ENCODE measurements around the gene CNGB1.

The CNGB1 gene

DNA sequence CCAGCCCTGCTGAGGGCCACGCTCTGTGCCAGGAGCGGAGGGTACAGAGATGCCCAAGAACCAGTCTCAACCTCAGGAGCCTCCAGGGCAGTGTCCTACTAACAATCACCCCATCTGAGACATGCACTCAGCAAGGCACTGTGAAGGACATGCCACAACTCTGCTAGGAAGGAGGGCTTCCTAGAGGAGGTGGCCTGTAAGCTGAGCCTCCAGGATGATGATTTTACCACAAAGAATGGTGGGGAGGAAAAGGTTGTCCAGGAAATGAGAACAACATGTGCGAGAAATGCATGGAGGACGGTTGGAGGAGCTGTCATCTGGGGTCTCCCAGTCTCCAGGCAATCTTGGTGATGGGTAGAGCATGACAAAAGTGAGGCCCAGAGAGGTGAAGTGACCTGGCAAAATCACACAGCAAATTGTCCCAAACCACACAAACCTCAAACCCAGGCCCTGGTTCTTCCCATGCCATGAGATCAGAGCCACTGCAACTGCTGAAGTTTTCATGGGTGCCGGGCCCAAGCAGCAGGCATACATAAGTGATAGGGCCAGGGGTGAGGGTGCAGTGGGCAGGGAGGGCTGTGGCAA lies 30.5 kb downstream of the CNGB1 start:
- no peak for DNase-seq (ENCODE audit: low read depth)
- TF ChIP-seq, protein P1, sequence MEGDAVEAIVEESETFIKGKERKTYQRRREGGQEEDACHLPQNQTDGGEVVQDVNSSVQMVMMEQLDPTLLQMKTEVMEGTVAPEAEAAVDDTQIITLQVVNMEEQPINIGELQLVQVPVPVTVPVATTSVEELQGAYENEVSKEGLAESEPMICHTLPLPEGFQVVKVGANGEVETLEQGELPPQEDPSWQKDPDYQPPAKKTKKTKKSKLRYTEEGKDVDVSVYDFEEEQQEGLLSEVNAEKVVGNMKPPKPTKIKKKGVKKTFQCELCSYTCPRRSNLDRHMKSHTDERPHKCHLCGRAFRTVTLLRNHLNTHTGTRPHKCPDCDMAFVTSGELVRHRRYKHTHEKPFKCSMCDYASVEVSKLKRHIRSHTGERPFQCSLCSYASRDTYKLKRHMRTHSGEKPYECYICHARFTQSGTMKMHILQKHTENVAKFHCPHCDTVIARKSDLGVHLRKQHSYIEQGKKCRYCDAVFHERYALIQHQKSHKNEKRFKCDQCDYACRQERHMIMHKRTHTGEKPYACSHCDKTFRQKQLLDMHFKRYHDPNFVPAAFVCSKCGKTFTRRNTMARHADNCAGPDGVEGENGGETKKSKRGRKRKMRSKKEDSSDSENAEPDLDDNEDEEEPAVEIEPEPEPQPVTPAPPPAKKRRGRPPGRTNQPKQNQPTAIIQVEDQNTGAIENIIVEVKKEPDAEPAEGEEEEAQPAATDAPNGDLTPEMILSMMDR (conservative IDR thresholded peaks at IDR 0.05; ENCODE audit: low read depth, low read length) = no peak
- no peak overlapping the region for H3K4me3 ChIP-seq (ENCODE audit: low read length)

DNA sequence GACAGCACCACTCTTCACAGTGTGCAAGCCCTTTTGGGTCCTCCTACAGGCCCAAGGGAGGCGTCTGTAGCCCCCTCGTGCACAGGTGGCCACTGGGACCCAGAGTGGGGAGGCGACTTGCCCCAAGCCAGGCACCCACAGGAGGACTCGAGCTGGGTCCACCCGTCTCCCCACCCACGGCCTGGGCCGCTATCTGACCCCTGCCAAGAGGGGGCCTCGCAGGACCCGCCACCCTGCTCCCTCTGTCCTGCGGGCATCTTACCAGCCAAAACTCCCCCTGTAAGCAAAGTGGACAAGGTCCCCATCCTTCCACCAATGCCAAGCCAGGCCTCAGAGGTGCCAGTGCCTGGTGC lies 31.1 kb downstream of the CNGB1 start:
- TF ChIP-seq, protein P1 (conservative IDR thresholded peaks at IDR 0.05; ENCODE audit: low read depth, low read length) = no peak
- no peak for DNase-seq (ENCODE audit: low read depth)
- H3K4me3 ChIP-seq (ENCODE audit: low read length) = no peak overlapping the region

DNA sequence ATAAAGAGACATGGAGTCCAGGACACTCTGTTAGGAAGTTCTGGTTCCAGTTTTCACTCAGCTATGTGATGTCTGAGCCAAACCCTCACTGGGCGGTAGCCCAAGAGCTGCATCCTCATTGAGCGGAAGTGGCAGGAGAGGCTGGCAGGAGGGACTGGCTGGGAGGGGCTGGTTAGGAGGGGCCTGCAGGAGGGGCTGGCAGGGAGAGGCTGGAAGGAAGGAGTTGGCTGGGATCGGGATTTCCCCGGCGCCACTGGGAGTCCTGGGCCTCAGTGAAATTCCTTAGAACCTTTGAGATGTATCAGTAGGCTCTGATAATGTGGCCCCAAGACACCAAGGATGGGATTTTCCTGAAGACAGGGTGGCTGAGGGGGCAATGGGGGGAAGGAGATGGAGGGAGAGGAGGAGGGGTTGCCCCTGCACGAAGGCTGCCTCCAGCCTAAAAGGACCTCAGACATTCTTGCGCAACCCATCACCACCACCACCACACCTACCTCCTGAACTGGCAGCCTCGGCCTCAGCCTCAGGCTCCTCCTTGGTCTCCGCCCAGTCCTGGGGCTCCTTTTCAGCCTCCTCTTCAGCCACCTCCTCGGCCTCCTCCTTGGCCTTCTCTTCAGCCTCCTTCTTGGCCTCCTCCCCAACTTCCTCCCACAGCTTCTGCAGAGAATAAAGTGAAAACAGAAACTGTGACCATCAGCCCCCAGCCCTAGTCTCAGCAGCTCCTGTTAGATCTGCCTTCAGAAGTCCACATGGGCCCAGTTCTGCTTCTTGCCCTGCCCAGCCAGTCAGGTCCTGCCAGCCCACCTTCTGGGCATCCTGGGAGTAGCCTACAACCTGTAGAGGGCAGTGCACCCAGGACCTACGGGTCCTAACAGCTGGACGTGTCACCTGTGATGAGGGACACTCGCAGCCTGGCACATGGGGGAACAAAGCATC lies 31.7 kb downstream of the CNGB1 start:
- no peak for DNase-seq (ENCODE audit: low read depth)
- TF ChIP-seq, protein P1 (conservative IDR thresholded peaks at IDR 0.05; ENCODE audit: low read depth, low read length) = peak; percentile 35
- no peak overlapping the region for H3K4me3 ChIP-seq (ENCODE audit: low read length)

DNA sequence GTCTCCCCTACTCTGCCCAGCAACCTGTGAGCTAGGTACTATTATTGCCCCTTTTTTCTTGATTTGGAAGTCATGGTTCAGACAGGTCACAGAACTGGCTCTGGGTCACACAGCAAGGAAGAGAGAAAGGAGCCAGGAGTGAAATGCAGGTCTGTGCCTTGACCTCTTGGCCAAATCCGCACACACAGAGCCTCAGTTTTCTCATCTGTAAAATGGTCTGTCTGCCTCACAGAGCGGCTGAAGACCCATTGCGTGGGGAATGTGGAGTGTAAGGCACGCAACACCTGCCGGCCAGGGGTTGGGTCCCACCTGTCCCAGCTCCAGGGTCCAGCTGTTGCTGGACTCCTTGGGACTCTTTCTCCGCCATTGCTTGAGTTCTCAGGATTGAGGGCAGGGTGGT lies 32.4 kb downstream of the CNGB1 start:
- TF ChIP-seq, protein P1 (conservative IDR thresholded peaks at IDR 0.05; ENCODE audit: low read depth, low read length) = no peak
- no peak overlapping the region for H3K4me3 ChIP-seq (ENCODE audit: low read length)
- DNase-seq (ENCODE audit: low read depth) = no peak

DNA sequence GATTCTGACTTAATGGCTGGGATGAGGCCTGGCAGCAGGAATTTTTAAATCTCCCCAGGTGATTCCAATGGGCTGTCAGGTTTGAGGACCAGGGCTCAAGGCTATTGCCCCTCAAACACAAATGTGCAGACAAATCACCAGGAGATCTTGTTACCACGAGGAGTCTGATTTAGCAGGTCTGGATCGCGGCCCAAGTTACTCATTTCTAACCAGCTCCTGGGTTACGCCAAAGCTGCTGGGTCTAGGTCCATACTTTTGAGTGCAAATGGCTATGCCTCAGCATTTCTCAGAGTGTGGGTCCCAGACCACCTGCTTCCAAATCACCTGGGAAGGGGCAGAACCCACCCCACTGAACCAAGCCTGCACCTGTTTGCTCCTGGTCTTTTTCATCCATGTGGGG lies 33.1 kb downstream of the CNGB1 start:
- H3K4me3 ChIP-seq (ENCODE audit: low read length) = no peak overlapping the region
- DNase-seq (ENCODE audit: low read depth) = no peak
- TF ChIP-seq, protein P1 (conservative IDR thresholded peaks at IDR 0.05; ENCODE audit: low read depth, low read length) = no peak

DNA sequence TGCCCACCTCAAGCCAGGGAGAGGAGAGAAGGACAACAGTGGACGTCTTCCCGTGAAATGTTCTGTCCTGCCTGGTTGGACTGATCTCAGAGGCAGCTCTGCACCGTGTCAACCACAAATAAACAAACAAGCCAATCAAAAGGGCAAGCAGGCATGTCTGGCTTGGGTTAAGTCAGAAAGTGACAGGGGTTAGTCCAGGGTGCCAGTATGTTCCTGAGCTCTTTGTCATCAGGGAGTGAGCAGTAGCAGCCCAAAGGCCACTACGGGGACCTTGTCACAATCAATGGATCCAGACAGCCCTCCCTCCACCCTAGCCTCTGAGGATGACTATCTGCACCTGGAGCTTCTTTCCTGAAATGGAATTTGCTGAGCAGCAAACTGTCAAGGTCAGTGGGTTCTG lies 35.0 kb downstream of the CNGB1 start:
- TF ChIP-seq, protein P1 (conservative IDR thresholded peaks at IDR 0.05; ENCODE audit: low read depth, low read length) = no peak
- no peak for DNase-seq (ENCODE audit: low read depth)
- H3K4me3 ChIP-seq (ENCODE audit: low read length) = no peak overlapping the region

DNA sequence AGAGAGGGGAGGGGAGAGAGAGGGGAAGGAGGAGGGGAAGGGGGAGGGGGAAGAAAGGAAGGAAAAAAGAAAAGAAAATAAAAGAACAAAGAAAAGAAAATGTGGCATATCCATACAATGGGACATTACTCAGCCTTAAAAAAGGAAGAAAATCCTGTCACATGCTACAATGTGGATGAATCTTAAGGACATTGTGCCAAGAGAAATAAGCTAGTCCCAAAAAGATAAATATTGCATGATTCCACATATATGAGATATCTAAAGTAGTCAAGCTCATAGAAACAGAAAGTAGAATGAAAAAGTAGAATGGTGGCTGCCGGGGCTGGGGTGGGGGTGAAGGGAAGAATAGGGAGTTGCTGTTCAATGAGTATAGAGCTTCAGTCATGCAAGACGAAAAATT lies 40.4 kb downstream of the CNGB1 start:
- H3K4me3 ChIP-seq (ENCODE audit: low read length) = no peak overlapping the region
- DNase-seq (ENCODE audit: low read depth) = no peak
- TF ChIP-seq, protein P1 (conservative IDR thresholded peaks at IDR 0.05; ENCODE audit: low read depth, low read length) = no peak

Measured in retinal pigment epithelial cell (primary cell).